GM12891 (cell line): ENCODE results near the gene PPP1R12B.

Experiments used
- PAX5 ChIP-seq: IDR thresholded peaks from 2 replicates; pipeline ENCODE4 v1.6.1; 2011; ENCODE audit warnings: low read length, moderate library complexity, mild to moderate bottlenecking; ENCODE audit not compliant: insufficient read depth, severe bottlenecking
- POLR2A ChIP-seq: IDR thresholded peaks from 2 replicates; pipeline ENCODE4 v1.6.1; 2011; ENCODE audit warnings: low read depth, low read length, control low read depth
- POLR2AphosphoS5 ChIP-seq: IDR thresholded peaks from 2 replicates; pipeline ENCODE4 v1.6.1; 2011; ENCODE audit warnings: low read depth, low read length, control low read depth
- POU2F2 ChIP-seq: IDR thresholded peaks from 2 replicates; pipeline ENCODE4 v1.6.1; 2011; ENCODE audit warnings: low read depth, mild to moderate bottlenecking, control low read depth, low read length, moderate library complexity
- SPI1 ChIP-seq: IDR thresholded peaks from 2 replicates; pipeline ENCODE4 v1.6.1; 2011; ENCODE audit warnings: low read depth, low read length, control low read depth
- TAF1 ChIP-seq: IDR thresholded peaks from 2 replicates; pipeline ENCODE4 v1.6.1; 2011; ENCODE audit warnings: low read depth, low read length, control low read depth

- no peak for TF ChIP-seq TAF1
- TF ChIP-seq POLR2A = no peak
- TF ChIP-seq POLR2AphosphoS5 = no peak
- TF ChIP-seq SPI1 = no peak
- TF ChIP-seq POU2F2 = no peak
- TF ChIP-seq PAX5 = no peak
These were observed 122.7 kb downstream of the PPP1R12B start for GRCh38 chr1:202471246-202471645.
